Stimulated activated CD8-positive, alpha-beta memory T cell treated with anti-CD3 and anti-CD28 coated beads, Interleukin-4, amount 100 ng/mL, for 24 hours (primary cell): ENCODE data around the gene KRT72.

Experiments
- DNase-seq: peaks from one replicate; pipeline ENCODE4 v3.0.0-alpha.2; 2020; ENCODE audit warnings: low read depth

Gene KRT72

GRCh38 chr12:52578469-52578868 is 22.8 kb downstream of the KRT72 start:
- DNase-seq, result no peak

DNA sequence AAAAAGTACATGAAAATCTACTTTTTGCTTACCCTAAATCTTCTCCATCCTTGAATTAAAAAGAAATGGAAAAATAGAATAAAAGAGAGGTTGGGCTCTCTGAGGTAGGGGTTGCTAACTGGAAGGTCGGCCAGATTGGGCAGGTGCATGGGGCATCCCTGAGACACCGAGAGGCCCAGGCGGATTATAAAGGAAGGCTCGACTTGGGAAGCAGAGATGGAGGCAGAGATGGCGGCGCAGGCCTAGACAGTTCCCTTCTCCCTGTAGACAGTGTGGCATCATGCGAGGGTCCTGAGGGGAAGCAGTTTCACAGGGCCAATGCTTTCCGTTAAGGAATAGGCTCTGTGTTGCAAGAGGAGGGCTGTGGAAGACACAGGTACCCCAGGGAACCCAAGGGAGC is 23.9 kb downstream of the KRT72 start:
- no peak for DNase-seq

GRCh38 chr12:52575948-52576347 is 25.3 kb downstream of the KRT72 start:
- DNase-seq, result no peak

GRCh38 chr12:52575256-52575655 is 26.0 kb downstream of the KRT72 start:
- DNase-seq, result no peak

DNA sequence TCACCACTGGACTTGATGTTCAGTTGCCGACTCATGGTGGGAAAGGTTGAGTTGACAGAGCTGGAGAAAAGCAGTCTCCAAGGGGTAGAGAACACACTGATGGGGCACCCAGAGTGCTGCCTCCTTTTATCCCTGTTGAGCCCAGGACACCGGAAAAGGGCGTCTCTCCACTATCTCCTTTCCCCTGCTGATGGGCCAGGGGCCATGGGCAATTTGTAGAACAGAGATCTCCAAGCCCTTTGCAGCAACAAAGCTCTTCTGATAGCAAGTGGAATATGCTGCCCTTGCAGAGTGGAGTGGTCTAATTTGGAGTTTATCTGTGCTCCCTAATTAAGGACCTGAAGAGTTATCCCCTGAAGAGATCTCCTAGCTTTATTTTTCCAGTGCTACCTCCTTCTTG is 27.5 kb downstream of the KRT72 start, which contains the start of gene KRT74:
Gene KRT74, minus strand, starts transcription at position 101 of the 400 bp plus-strand sequence. Its CDS starts 66 bp downstream, at position 35.
- no peak for DNase-seq

DNA sequence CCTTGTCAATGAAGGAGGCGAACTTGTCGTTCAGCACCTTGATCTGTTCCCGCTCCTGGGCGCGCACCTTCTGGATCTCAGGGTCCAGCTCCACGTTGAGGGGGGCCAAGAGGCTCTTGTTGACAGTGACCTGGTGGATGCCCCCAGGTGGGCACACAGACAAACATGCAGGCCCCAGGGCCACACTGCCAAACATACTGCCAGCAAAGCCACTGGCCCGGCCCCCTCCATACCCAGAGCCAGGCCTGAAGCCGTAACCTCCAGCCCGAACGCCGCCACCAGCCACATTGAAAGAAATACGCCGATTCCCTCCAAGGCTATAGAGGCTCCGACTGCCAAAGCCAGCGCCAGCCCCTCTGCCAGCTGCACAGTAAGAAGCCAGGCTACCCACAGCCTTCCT is 28.0 kb downstream of the KRT72 start:
- no peak for DNase-seq

GRCh38 chr12:52570511-52570910 is 30.8 kb downstream of the KRT72 start:
- no peak for DNase-seq

- no peak for DNase-seq
These were observed 33.2 kb downstream of the KRT72 start for GRCh38 chr12:52568111-52568510.

GRCh38 chr12:52566847-52567291 is 34.4 kb downstream of the KRT72 start:
- DNase-seq, result peak; percentile 38

GRCh38 chr12:52564582-52564981 is 36.7 kb downstream of the KRT72 start:
- DNase-seq, result no peak

GRCh38 chr12:52561880-52562449 is 39.3 kb downstream of the KRT72 start:
- DNase-seq, result no peak

DNA sequence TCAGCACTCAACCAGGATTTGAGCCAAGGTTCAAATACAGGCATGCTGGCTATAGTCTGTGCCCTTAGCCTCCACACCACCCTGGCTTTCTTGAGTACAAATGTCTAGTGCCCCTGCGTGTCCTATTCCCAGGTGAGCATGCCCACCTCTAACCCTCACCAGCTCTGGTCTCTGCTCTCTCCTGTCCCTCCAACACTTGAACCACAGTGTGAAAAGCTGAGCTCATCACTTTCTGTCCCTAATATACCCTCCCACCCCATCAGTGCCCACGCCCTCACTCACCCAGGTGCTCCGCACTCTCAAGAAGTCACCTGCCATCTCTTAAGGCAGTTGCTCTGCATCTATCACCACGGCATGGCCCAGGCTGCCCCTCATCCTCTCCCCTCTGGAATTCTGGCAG is 41.3 kb downstream of the KRT72 start:
- no peak for DNase-seq

GRCh38 chr12:52558781-52559445 is 42.4 kb downstream of the KRT72 start:
- no peak for DNase-seq

DNA sequence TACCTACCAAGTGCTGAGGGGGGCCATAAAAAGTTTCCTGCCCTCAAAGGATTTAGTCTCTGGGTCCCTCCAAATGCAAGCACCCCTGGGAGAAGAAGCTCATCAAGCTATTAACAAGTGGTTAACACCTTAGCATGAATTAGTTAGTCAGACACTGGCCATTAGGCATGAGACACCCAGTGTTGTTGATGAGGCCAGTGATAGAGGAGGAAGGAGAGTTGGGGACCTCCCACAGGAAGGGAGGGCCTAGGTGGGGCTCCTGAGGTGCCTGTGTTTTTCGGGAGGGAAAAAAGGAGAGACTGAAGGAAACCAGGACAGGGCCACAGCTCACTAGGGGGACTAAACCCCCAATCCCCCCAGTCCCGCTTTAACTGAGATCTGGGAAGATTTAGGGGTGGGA is 43.8 kb downstream of the KRT72 start:
- no peak for DNase-seq

GRCh38 chr12:52555577-52555976 is 45.7 kb downstream of the KRT72 start:
- DNase-seq, result no peak

- DNase-seq, result no peak
These were observed 48.5 kb downstream of the KRT72 start, which contains the start of gene KRT71 for GRCh38 chr12:52552681-52553195. Gene KRT71 (minus strand): TSS chr12:52553145. CDS start chr12:52553077, 68 bp downstream.

- no peak for DNase-seq
These were observed 49.2 kb downstream of the KRT72 start for GRCh38 chr12:52552055-52552454.

DNA sequence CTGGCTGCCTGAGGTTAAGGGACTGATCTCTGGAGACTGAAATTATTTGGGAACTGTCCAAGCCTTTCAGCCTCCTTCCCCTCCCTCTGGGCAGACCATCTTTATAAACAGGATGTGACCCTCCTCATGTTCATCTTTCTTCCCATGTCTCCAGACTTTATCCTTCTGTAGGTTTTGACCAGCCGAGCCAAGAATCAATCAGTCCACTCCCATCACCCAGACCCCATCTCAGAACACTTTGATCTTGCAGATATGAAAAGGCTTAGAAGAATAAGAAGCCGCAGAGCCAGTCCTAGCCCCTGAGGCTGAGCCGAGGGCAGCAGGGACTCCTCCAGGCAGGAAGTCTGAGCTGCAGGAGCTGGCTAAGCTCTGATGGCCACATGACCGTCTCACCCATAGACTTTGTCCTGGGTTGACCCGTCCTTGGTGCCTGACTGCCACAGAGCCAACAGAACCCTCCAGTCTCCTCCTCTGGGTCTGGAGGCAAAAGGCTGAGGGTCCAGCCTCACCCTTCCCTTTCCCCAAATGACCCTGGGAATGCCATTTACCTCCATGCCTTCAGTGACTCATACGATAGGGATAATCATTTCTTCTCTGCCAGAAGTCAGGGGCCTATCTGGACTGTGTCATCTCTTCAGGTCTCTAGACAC is 49.9 kb downstream of the KRT72 start:
- DNase-seq, result no peak

DNA sequence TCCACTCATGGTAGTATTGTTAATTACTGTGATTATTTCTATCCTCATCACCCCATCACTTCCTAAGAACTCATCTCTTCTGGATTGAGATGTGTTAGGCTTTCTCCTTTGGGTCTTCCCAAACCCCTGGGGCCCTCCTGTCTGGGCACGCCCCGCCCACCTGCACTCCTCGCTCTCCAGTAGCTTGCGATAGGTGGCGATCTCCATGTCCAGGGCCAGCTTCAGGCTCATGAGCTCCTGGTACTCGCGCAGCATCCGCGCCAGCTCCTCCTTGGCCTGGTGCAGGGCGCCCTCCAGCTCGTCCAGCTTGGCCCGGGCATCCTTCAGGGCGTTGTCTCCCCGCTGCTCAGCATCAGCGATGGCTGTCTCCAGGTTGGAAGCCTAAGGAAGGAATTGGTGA is 55.1 kb downstream of the KRT72 start:
- no peak for DNase-seq

- DNase-seq, result no peak
These were observed 57.0 kb downstream of the KRT72 start for GRCh38 chr12:52543985-52544883.

- DNase-seq, result no peak
These were observed 58.4 kb downstream of the KRT72 start for GRCh38 chr12:52542785-52543318.

- DNase-seq, result no peak
These were observed 59.1 kb downstream of the KRT72 start for GRCh38 chr12:52542157-52542556.
